Transverse colon (tissue), 4 donors: ENCODE results near the gene HTRA3. TPM values are rescaled to one million over a fixed set of nuclear protein-coding genes. Genes with fewer than 3 reads are reported as not detected.

Source experiments
- DNase-seq: peaks from one replicate; pipeline ENCODE4 v3.0.0-alpha.2; 2019
- H3K27ac ChIP-seq, 4 donors: fragments of 200-600 bp; sonication (generic); 2 replicates each; pipeline ENCODE4 v1.5.1; 2016 to 2018; ENCODE audit warnings: inconsistent platforms in 4 of 4
- H3K27me3 ChIP-seq: fragments of 200-600 bp; sonication (generic); 2 replicates; pipeline ENCODE4 v1.5.1; 2017; ENCODE audit warnings: inconsistent platforms
- H3K36me3 ChIP-seq, 4 donors: fragments of 200-600 bp; sonication (generic); 2 replicates each; pipeline ENCODE4 v1.5.1; 2017 to 2019; ENCODE audit warnings: inconsistent platforms in 4 of 4
- H3K4me1 ChIP-seq, 4 donors: fragments of 200-600 bp; sonication (generic); 2 replicates each; pipeline ENCODE4 v1.5.1; 2017 to 2020; ENCODE audit warnings: inconsistent platforms in 4 of 4
- H3K4me3 ChIP-seq, 4 donors: fragments of 200-600 bp; sonication (generic); 1 replicate in 1 of 4; 2 replicates in 3 of 4; pipeline versions ENCODE4 v1.5.1 to v1.6.1; 2017 to 2019; ENCODE audit warnings: inconsistent platforms in 4 of 4
- H3K9me3 ChIP-seq, 2 donors: fragments of 200-600 bp; sonication (generic); 2 replicates each; pipeline ENCODE4 v1.5.1; 2017 to 2019; ENCODE audit warnings: inconsistent platforms in 2 of 2
- CTCF ChIP-seq, 5 experiments: fragments of 200-600 bp in 3 of 5; fragments of 450-650 bp in 2 of 5; sonication (generic) in 3 of 5; IDR thresholded peaks; 1 replicate in 2 of 5; 2 replicates in 3 of 5; pipeline ENCODE4 v1.5.1; 2016 to 2017; ENCODE audit warnings: antibody characterized with exemption in 5 of 5, inconsistent platforms in 3 of 5, mild to moderate bottlenecking in 2 of 5, moderate library complexity in 1 of 5
- EP300 ChIP-seq: sonication (generic); formaldehyde crosslinking; IDR thresholded peaks from one replicate; pipeline ENCODE4 v1.6.1; 2017; ENCODE audit warnings: antibody characterized with exemption, low read depth
- POLR2A ChIP-seq: fragments of 450-650 bp; IDR thresholded peaks from one replicate; pipeline ENCODE4 v1.6.1; 2016; ENCODE audit warnings: antibody characterized with exemption, mild to moderate bottlenecking, moderate library complexity
- POLR2AphosphoS5 ChIP-seq, 3 donors: sonication (generic); formaldehyde crosslinking; IDR thresholded peaks; one replicate each; pipeline ENCODE4 v1.6.1; 2016; ENCODE audit warnings: antibody characterized with exemption in 3 of 3
- WGBS, 2 donors: methylation state at CpG; one replicate each; pipeline ENCODE4 v1.1.5; 2018; ENCODE audit warnings: low coverage in 1 of 2; 5-methylcytosine and 5-hydroxymethylcytosine counted together
- in situ Hi-C, 4 donors: fragments of 200-750 bp; cut with MboI; loops; one replicate each; pipeline versions ENCODE4 v1.15.0 to v1.15.1; 2017; ENCODE audit warnings: low sequenced_read_pairs in 3 of 4, low pct_ligation_motif_present in 1 of 4, low pct_unique_long_range_greater_than_20kb in 1 of 4
- intact Hi-C: fragments of 100-400 bp; cut with DNase I; formaldehyde crosslinking; loops from one replicate; pipeline ENCODE4 v1.15.1; 2023; ENCODE audit warnings: low total_unique reads
- total RNA-seq, 4 donors: library from RNA; depleted of rRNA; stranded (reverse); fragments of >200 nt; gene quantifications; one replicate each; pipeline ENCODE4 v1.1.0, GENCODE V29; 2016

HTRA3 gene
- total RNA-seq, 4 donors from 2014 or later, result 1.5 to 11.9 (median 6.5) TPM

- in situ Hi-C loops (no loop called here), intact Hi-C loops (no loop called here)
- H3K9me3 ChIP-seq, result no peaks in the 10 kb centered on the region
- peaks cover 28% of the 10 kb centered on the region for H3K27me3 ChIP-seq
- peaks cover 3 to 20% (median 10%) of the 10 kb centered on the region in 4 donors for H3K4me1 ChIP-seq
- WGBS, 2 donors, result 78% methylated on average over 8 of the region's 8 CpGs; no CpG with 5 or more reads in 1 of the 2 donors
- no peak overlapping the region for H3K4me3 ChIP-seq
- no peak overlapping the region for H3K27ac ChIP-seq
- no peak for DNase-seq
- TF ChIP-seq POLR2A, result no peak
- no peak for TF ChIP-seq POLR2AphosphoS5 (IDR thresholded peaks at IDR 0.05)
- H3K36me3 ChIP-seq, result no peaks in the 10 kb centered on the region
Measured at GRCh38 chr4:8266508-8266907, 3.0 kb upstream of the HTRA3 start.

GRCh38 chr4:8267077-8267476 is 2.5 kb upstream of the HTRA3 start:
- TF ChIP-seq EP300, result no peak
- TF ChIP-seq CTCF (IDR thresholded peaks at IDR 0.05), result peak; percentile 60 to 68 (median 64)
- no peak for TF ChIP-seq POLR2AphosphoS5 (IDR thresholded peaks at IDR 0.05)
- no peak for TF ChIP-seq POLR2A
- peak overlapping the region in 1 of 4 donors; percentile 23 for H3K27ac ChIP-seq

GRCh38 chr4:8268211-8268610 is 1.3 kb upstream of the HTRA3 start:
- peaks cover 28% of the 10 kb centered on the region for H3K27me3 ChIP-seq
- no peaks in the 10 kb centered on the region for H3K9me3 ChIP-seq
- H3K4me3 ChIP-seq, result no peak overlapping the region
- 89 to 93% methylated on average over 3 to 7 of the region's 7 CpGs for WGBS, 2 donors
- intact Hi-C loops (no loop called here), in situ Hi-C loops (no loop called here)
- TF ChIP-seq POLR2A (no peak), CTCF (IDR thresholded peaks at IDR 0.05) (no peak), EP300 (no peak)
- H3K27ac ChIP-seq, result no peak overlapping the region
- DNase-seq, result no peak
- H3K4me1 ChIP-seq, result peaks cover 3 to 23% (median 15%) of the 10 kb centered on the region in 4 donors
- no peaks in the 10 kb centered on the region for H3K36me3 ChIP-seq

More at GRCh38 chr4:8267077-8267476, 2.5 kb upstream of the HTRA3 start:
- in situ Hi-C loops, result no loop called here
- WGBS, 2 donors, result 32% methylated on average over 13 of the region's 13 CpGs; no CpG with 5 or more reads in 1 of the 2 donors
- peak; percentile 67 for DNase-seq
- no peaks in the 10 kb centered on the region for H3K9me3 ChIP-seq
- H3K4me3 ChIP-seq, result no peak overlapping the region
- intact Hi-C loops, result no loop called here
- no peaks in the 10 kb centered on the region for H3K36me3 ChIP-seq
- peaks cover 3 to 20% (median 10%) of the 10 kb centered on the region in 4 donors for H3K4me1 ChIP-seq
- peaks cover 28% of the 10 kb centered on the region for H3K27me3 ChIP-seq

- Histone ChIP-seq H3K36me3 (no peaks in the 10 kb centered on the region), H3K9me3 (no peaks in the 10 kb centered on the region), H3K27me3 (peaks cover 28% of the 10 kb centered on the region), H3K4me3 (peak overlapping the region in 1 of 4 donors; percentile 47), H3K27ac (peak overlapping the region; percentile 58 to 83 (median 73)), H3K4me1 (peaks cover 3 to 27% (median 16%) of the 10 kb centered on the region in 4 donors)
- 78 to 80% methylated on average over 6 to 25 of the region's 25 CpGs for WGBS, 2 donors
- no peak for TF ChIP-seq CTCF (IDR thresholded peaks at IDR 0.05)
- in situ Hi-C loops, result no loop called here
- intact Hi-C loops, result no loop called here
- no peak for DNase-seq
Measured at GRCh38 chr4:8268901-8269534, 536 bp upstream of the HTRA3 start.

- Histone ChIP-seq H3K9me3 (no peaks in the 10 kb centered on the region), H3K36me3 (no peaks in the 10 kb centered on the region), H3K4me3 (peak overlapping the region; percentile 29 to 47 (median 38)), H3K4me1 (peaks cover 7 to 37% (median 23%) of the 10 kb centered on the region in 4 donors), H3K27me3 (peaks cover 28% of the 10 kb centered on the region), H3K27ac (peak overlapping the region; percentile 58 to 83 (median 73))
- in situ Hi-C loops (no loop called here), intact Hi-C loops (loop anchor here (5.0 kb wide), 1 partner anchor 122 kb away; no protein-coding TSS in a partner anchor)
- 49 to 55% methylated on average over 5 to 11 of the region's 11 CpGs for WGBS, 2 donors
- TF ChIP-seq CTCF (IDR thresholded peaks at IDR 0.05) (no peak), POLR2AphosphoS5 (IDR thresholded peaks at IDR 0.05) (no peak), EP300 (no peak), POLR2A (no peak)
- no peak for DNase-seq
Measured at GRCh38 chr4:8270418-8270771, 841 bp downstream of the HTRA3 start.
